WERI-Rb-1 (cell line): ENCODE results near the gene RPTOR.

Experiments
- DNase-seq: peaks from one replicate; pipeline ENCODE4 v3.0.0-alpha.2; 2020
- H3K27ac ChIP-seq: fragments of 250-450 bp; sonication (Bioruptor Pico); 2 replicates; pipeline ENCODE4 v1.5.1; 2020; ENCODE audit warnings: mild to moderate bottlenecking, moderate library complexity
- H3K27me3 ChIP-seq: fragments of 250-450 bp; sonication (Bioruptor Pico); 2 replicates; pipeline ENCODE4 v1.5.1; 2021; ENCODE audit warnings: mild to moderate bottlenecking, low read depth, moderate library complexity; ENCODE audit not compliant: insufficient read depth, severe bottlenecking
- H3K36me3 ChIP-seq: fragments of 250-450 bp; sonication (Bioruptor Pico); 2 replicates; pipeline ENCODE4 v1.5.1; 2020; ENCODE audit warnings: mild to moderate bottlenecking, moderate library complexity
- H3K4me3 ChIP-seq: 2 replicates; pipeline ENCODE4 v1.5.1; 2011; ENCODE audit warnings: low read depth, mild to moderate bottlenecking, control low read depth, low read length
- H3K9me3 ChIP-seq: fragments of 250-450 bp; sonication (Bioruptor Pico); 2 replicates; pipeline ENCODE4 v1.5.1; 2021; ENCODE audit warnings: mild to moderate bottlenecking, moderate library complexity; ENCODE audit not compliant: severe bottlenecking
- CTCF ChIP-seq: IDR thresholded peaks from 2 replicates; pipeline ENCODE4 v1.5.1; 2011; ENCODE audit warnings: low read depth, mild to moderate bottlenecking, control low read depth, inconsistent platforms, low read length

RPTOR gene

GRCh38 chr17:80838311-80839025, 293.8 kb downstream of the RPTOR start:
- Histone ChIP-seq H3K4me3 (no peak overlapping the region), H3K9me3 (no peaks in the 10 kb centered on the region), H3K36me3 (peaks cover 25% of the 10 kb centered on the region), H3K27me3 (no peaks in the 10 kb centered on the region), H3K27ac (no peak overlapping the region)
- DNase-seq, result no peak
- no peak for TF ChIP-seq CTCF

- H3K9me3 ChIP-seq, result no peaks in the 10 kb centered on the region
- H3K27me3 ChIP-seq, result no peaks in the 10 kb centered on the region
- no peak overlapping the region for H3K4me3 ChIP-seq
- no peak overlapping the region for H3K27ac ChIP-seq
- no peak for TF ChIP-seq CTCF
- peaks cover 25% of the 10 kb centered on the region for H3K36me3 ChIP-seq
- no peak for DNase-seq
Observed at GRCh38 chr17:80839026-80839345, 294.3 kb downstream of the RPTOR start.

GRCh38 chr17:80839511-80839941, 294.9 kb downstream of the RPTOR start:
- Histone ChIP-seq H3K36me3 (peaks cover 26% of the 10 kb centered on the region), H3K9me3 (no peaks in the 10 kb centered on the region), H3K27ac (no peak overlapping the region), H3K27me3 (no peaks in the 10 kb centered on the region), H3K4me3 (no peak overlapping the region)
- DNase-seq, result no peak
- no peak for TF ChIP-seq CTCF

- Histone ChIP-seq H3K9me3 (no peaks in the 10 kb centered on the region), H3K36me3 (peaks cover 28% of the 10 kb centered on the region), H3K4me3 (no peak overlapping the region), H3K27ac (no peak overlapping the region), H3K27me3 (no peaks in the 10 kb centered on the region)
- TF ChIP-seq CTCF, result no peak
- no peak for DNase-seq
Observed at GRCh38 chr17:80839970-80840369, 295.3 kb downstream of the RPTOR start.

GRCh38 chr17:80842456-80843013, 297.9 kb downstream of the RPTOR start:
- no peak overlapping the region for H3K4me3 ChIP-seq
- H3K36me3 ChIP-seq, result peaks cover 46% of the 10 kb centered on the region
- no peaks in the 10 kb centered on the region for H3K9me3 ChIP-seq
- no peaks in the 10 kb centered on the region for H3K27me3 ChIP-seq
- H3K27ac ChIP-seq, result no peak overlapping the region
- no peak for DNase-seq
- TF ChIP-seq CTCF, result no peak

GRCh38 chr17:80843741-80844156, 299.1 kb downstream of the RPTOR start:
- H3K27me3 ChIP-seq, result no peaks in the 10 kb centered on the region
- no peak overlapping the region for H3K4me3 ChIP-seq
- no peak overlapping the region for H3K27ac ChIP-seq
- peaks cover 52% of the 10 kb centered on the region for H3K36me3 ChIP-seq
- no peaks in the 10 kb centered on the region for H3K9me3 ChIP-seq
- no peak for TF ChIP-seq CTCF
- no peak for DNase-seq
